ENCODE data around the gene SLC16A12. TPM values are rescaled to one million over a fixed set of nuclear protein-coding genes. Genes with fewer than 3 reads are reported as not detected.
A peak's percentile ranks its signal among the peaks of the same experiment; 100 is the strongest.

SLC16A12 gene
- total and polyA plus RNA-seq, 4 donors, result 3.2 to 31.2 (median 8.0) TPM

DNA sequence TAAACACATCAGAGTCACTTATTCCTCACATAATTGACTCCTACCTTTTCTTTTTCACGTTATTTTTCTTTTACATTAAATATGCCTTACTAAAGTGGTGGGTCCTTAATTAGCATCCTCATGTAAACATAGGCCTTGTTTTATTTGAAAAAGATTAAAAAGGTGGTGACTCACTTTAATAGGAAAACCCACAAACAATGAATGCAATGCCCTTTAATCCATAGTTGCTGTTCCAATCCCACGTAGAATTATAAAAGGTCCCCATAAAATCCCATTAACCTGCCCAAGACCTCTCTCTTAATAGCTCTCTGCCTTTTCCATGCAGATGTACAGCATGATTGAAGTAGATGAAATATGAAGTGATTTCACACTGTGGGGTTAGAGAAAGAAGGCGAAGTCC lies 32.2 kb downstream of the SLC16A12 start:
- Histone ChIP-seq H3K27ac (ENCODE audit: low read depth, low read length) (peak overlapping the region; percentile 69), H3K4me1 (ENCODE audit: control insufficient read depth, insufficient read depth, low read length) (no peaks in the 10 kb centered on the region), H3K36me3 (ENCODE audit: control insufficient read depth, insufficient read depth, low read length) (no peaks in the 10 kb centered on the region), H3K27me3 (ENCODE audit: control insufficient read depth, insufficient read depth, low read length) (no peaks in the 10 kb centered on the region), H3K9me3 (ENCODE audit: control insufficient read depth, insufficient read depth, low read length) (peaks cover 2% of the 10 kb centered on the region), H3K4me3 (ENCODE audit: low read depth, low read length) (no peak overlapping the region)
- 92% methylated on average over 1 of the region's 3 CpGs for WGBS (ENCODE audit: insufficient coverage)
- no peak for DNase-seq (ENCODE audit: low read depth in 4 of 6, low spot score in 6 of 6)

GRCh38 chr10:89502549-89502948 lies 32.8 kb downstream of the SLC16A12 start:
- DNase-seq (ENCODE audit: low read depth in 4 of 6, low spot score in 6 of 6), result no peak
- peaks cover 2% of the 10 kb centered on the region for H3K9me3 ChIP-seq (ENCODE audit: control insufficient read depth, insufficient read depth, low read length)
- H3K36me3 ChIP-seq (ENCODE audit: control insufficient read depth, insufficient read depth, low read length), result no peaks in the 10 kb centered on the region
- no peak overlapping the region for H3K4me3 ChIP-seq (ENCODE audit: low read depth, low read length)
- no CpG with 5 or more reads among the region's 1 CpG for WGBS (ENCODE audit: insufficient coverage)
- H3K27me3 ChIP-seq (ENCODE audit: control insufficient read depth, insufficient read depth, low read length), result no peaks in the 10 kb centered on the region
- no peaks in the 10 kb centered on the region for H3K4me1 ChIP-seq (ENCODE audit: control insufficient read depth, insufficient read depth, low read length)
- H3K27ac ChIP-seq (ENCODE audit: low read depth, low read length), result peak overlapping the region; percentile 69

- Histone ChIP-seq H3K4me3 (ENCODE audit: low read depth, low read length) (no peak overlapping the region), H3K36me3 (ENCODE audit: control insufficient read depth, insufficient read depth, low read length) (no peaks in the 10 kb centered on the region), H3K4me1 (ENCODE audit: control insufficient read depth, insufficient read depth, low read length) (no peaks in the 10 kb centered on the region), H3K27me3 (ENCODE audit: control insufficient read depth, insufficient read depth, low read length) (no peaks in the 10 kb centered on the region), H3K27ac (ENCODE audit: low read depth, low read length) (peak overlapping the region; percentile 58), H3K9me3 (ENCODE audit: control insufficient read depth, insufficient read depth, low read length) (no peaks in the 10 kb centered on the region)
- WGBS (ENCODE audit: insufficient coverage), result no CpG with 5 or more reads among the region's 3 CpGs
- DNase-seq (ENCODE audit: low read depth in 4 of 6, low spot score in 6 of 6), result peak in 1 of 6 donors; percentile 76
Observed at GRCh38 chr10:89494575-89494974, 40.8 kb downstream of the SLC16A12 start.

DNA sequence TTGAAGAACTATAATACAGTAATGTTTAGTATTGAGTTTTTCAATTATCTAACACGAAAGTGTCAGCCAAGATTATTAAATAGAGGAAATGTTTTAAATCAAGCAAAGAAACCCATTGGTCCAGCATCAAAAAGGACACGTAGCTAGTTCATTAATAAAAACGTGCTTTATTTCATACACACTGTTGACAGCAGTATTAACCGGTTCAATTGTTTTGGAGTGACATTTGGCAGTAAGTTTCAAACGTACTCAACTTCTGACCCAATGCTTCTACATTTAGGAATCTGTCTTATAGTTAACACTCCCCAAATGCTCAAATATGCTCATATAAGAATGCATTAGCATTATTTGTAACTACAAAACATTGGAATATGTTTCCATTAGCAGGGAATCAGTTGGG lies 41.3 kb downstream of the SLC16A12 start:
- no peaks in the 10 kb centered on the region for H3K36me3 ChIP-seq (ENCODE audit: control insufficient read depth, insufficient read depth, low read length)
- no peaks in the 10 kb centered on the region for H3K9me3 ChIP-seq (ENCODE audit: control insufficient read depth, insufficient read depth, low read length)
- WGBS (ENCODE audit: insufficient coverage), result 100% methylated on average over 2 of the region's 5 CpGs
- peak overlapping the region; percentile 58 for H3K27ac ChIP-seq (ENCODE audit: low read depth, low read length)
- H3K4me1 ChIP-seq (ENCODE audit: control insufficient read depth, insufficient read depth, low read length), result no peaks in the 10 kb centered on the region
- no peak for DNase-seq (ENCODE audit: low read depth in 4 of 6, low spot score in 6 of 6)
- H3K4me3 ChIP-seq (ENCODE audit: low read depth, low read length), result no peak overlapping the region
- H3K27me3 ChIP-seq (ENCODE audit: control insufficient read depth, insufficient read depth, low read length), result no peaks in the 10 kb centered on the region

- Histone ChIP-seq H3K4me3 (ENCODE audit: low read depth, low read length) (no peak overlapping the region), H3K4me1 (ENCODE audit: control insufficient read depth, insufficient read depth, low read length) (no peaks in the 10 kb centered on the region), H3K27me3 (ENCODE audit: control insufficient read depth, insufficient read depth, low read length) (no peaks in the 10 kb centered on the region), H3K36me3 (ENCODE audit: control insufficient read depth, insufficient read depth, low read length) (no peaks in the 10 kb centered on the region), H3K9me3 (ENCODE audit: control insufficient read depth, insufficient read depth, low read length) (no peaks in the 10 kb centered on the region), H3K27ac (ENCODE audit: low read depth, low read length) (no peak overlapping the region)
- WGBS (ENCODE audit: insufficient coverage), result no CpG with 5 or more reads among the region's 2 CpGs
- DNase-seq (ENCODE audit: low read depth in 4 of 6, low spot score in 6 of 6), result no peak
Observed at GRCh38 chr10:89491932-89492331, 43.5 kb downstream of the SLC16A12 start.

DNA sequence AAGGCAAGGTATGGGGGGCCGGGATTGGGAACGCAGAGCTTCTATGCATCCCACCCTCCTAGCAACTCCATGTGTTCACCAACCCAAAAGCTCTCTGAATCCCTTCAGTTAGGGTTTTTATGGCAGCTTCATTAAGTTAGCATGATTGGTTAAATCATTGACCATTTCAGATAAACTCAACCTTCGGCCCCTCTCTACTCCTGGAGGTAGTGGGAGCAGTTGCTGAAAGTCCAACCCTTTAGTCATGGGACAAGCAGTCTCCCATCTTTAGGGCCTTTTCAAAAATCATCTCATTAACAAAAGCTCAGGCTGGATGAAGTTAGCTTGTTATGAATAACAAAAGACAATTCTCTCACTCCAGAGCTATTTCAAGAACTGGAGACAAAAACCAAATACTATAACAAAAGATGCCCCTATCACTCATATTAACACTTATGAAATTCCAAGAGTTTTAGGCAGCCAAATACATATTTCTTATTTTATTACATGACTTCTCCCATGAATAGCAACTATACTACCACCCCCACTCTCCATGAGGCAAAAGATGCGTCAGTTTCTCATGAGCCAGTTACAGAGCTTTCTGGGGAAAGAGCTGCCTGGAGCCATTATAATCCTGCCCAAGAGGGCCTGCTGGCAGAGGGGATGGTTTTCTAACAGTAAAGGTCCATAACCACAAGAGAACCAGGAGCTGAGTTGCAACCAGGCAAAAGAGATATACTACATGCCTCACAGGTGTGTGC lies 44.6 kb downstream of the SLC16A12 start:
- H3K4me1 ChIP-seq (ENCODE audit: control insufficient read depth, insufficient read depth, low read length), result no peaks in the 10 kb centered on the region
- H3K9me3 ChIP-seq (ENCODE audit: control insufficient read depth, insufficient read depth, low read length), result no peaks in the 10 kb centered on the region
- no peaks in the 10 kb centered on the region for H3K36me3 ChIP-seq (ENCODE audit: control insufficient read depth, insufficient read depth, low read length)
- H3K4me3 ChIP-seq (ENCODE audit: low read depth, low read length), result no peak overlapping the region
- WGBS (ENCODE audit: insufficient coverage), result no CpG with 5 or more reads among the region's 4 CpGs
- no peaks in the 10 kb centered on the region for H3K27me3 ChIP-seq (ENCODE audit: control insufficient read depth, insufficient read depth, low read length)
- H3K27ac ChIP-seq (ENCODE audit: low read depth, low read length), result no peak overlapping the region
- DNase-seq (ENCODE audit: low read depth in 4 of 6, low spot score in 6 of 6), result no peak

- no peaks in the 10 kb centered on the region for H3K27me3 ChIP-seq (ENCODE audit: control insufficient read depth, insufficient read depth, low read length)
- no peaks in the 10 kb centered on the region for H3K4me1 ChIP-seq (ENCODE audit: control insufficient read depth, insufficient read depth, low read length)
- H3K27ac ChIP-seq (ENCODE audit: low read depth, low read length), result peak overlapping the region; percentile 17
- no peak overlapping the region for H3K4me3 ChIP-seq (ENCODE audit: low read depth, low read length)
- H3K9me3 ChIP-seq (ENCODE audit: control insufficient read depth, insufficient read depth, low read length), result no peaks in the 10 kb centered on the region
- DNase-seq (ENCODE audit: low read depth in 4 of 6, low spot score in 6 of 6), result no peak
- no peaks in the 10 kb centered on the region for H3K36me3 ChIP-seq (ENCODE audit: control insufficient read depth, insufficient read depth, low read length)
- WGBS (ENCODE audit: insufficient coverage), result no CpG with 5 or more reads among the region's 3 CpGs
Observed at GRCh38 chr10:89482256-89482655, 53.1 kb downstream of the SLC16A12 start.

- Histone ChIP-seq H3K27me3 (ENCODE audit: control insufficient read depth, insufficient read depth, low read length) (no peaks in the 10 kb centered on the region), H3K27ac (ENCODE audit: low read depth, low read length) (peak overlapping the region; percentile 17), H3K9me3 (ENCODE audit: control insufficient read depth, insufficient read depth, low read length) (no peaks in the 10 kb centered on the region), H3K36me3 (ENCODE audit: control insufficient read depth, insufficient read depth, low read length) (no peaks in the 10 kb centered on the region), H3K4me3 (ENCODE audit: low read depth, low read length) (no peak overlapping the region), H3K4me1 (ENCODE audit: control insufficient read depth, insufficient read depth, low read length) (peaks cover 2% of the 10 kb centered on the region)
- no CpG with 5 or more reads among the region's 3 CpGs for WGBS (ENCODE audit: insufficient coverage)
- DNase-seq (ENCODE audit: low read depth in 4 of 6, low spot score in 6 of 6), result no peak
Observed at GRCh38 chr10:89481662-89482061, 53.7 kb downstream of the SLC16A12 start.

DNA sequence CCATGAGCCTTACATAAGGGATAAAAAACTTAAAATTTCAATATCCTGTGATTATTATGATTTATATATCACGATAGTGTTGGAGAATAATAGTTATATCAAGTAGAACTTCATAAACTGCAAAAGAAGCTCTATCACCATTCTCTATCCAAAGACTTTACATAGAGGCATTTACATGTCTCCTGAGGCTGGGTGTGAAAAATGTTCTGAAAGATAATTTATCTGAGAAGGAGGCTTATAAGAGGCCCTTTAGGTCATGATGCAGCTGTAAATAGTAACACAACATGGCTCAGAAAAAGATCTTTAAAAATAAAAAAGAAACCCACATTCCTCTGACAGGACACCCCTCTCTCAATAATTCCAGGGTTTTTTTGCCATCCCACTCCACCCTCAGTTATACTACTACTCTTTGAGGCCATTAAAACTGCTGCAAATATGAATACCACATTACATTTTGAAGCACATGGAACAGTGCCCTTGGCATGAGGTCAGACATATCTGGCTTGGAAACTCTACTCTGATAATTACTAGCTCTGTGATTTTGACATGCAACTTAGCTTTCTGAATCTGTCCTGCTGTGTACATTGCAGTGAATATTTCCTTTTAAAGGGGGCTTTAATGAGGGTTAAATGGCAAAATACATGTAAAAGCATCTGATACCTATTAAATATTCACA lies 55.5 kb downstream of the SLC16A12 start:
- Histone ChIP-seq H3K27ac (ENCODE audit: low read depth, low read length) (peak overlapping the region; percentile 48), H3K27me3 (ENCODE audit: control insufficient read depth, insufficient read depth, low read length) (no peaks in the 10 kb centered on the region)
- WGBS (ENCODE audit: insufficient coverage), result no CpG with 5 or more reads among the region's 1 CpG

More for the DNA sequence above, 55.5 kb downstream of the SLC16A12 start:
- Histone ChIP-seq H3K4me3 (ENCODE audit: low read depth, low read length) (no peak overlapping the region), H3K9me3 (ENCODE audit: control insufficient read depth, insufficient read depth, low read length) (no peaks in the 10 kb centered on the region), H3K4me1 (ENCODE audit: control insufficient read depth, insufficient read depth, low read length) (peaks cover 7% of the 10 kb centered on the region), H3K36me3 (ENCODE audit: control insufficient read depth, insufficient read depth, low read length) (no peaks in the 10 kb centered on the region)
- no peak for DNase-seq (ENCODE audit: low read depth in 4 of 6, low spot score in 6 of 6)
